Left hindlimb (tissue), 1 donor: ENCODE data around the gene BCL7A.
"Not testable (repeated sequence)": the region's sequence is repeated elsewhere in the genome, so short reads cannot be mapped to it uniquely, and the experiment has no call there.

Source experiments
- DNase-seq: peaks from one replicate; pipeline ENCODE4 v3.0.0-alpha.2; 2018

BCL7A gene

GRCh38 chr12:122097927-122098756 lies 76.5 kb downstream of the BCL7A start:
- DNase-seq, result no peak

GRCh38 chr12:122099280-122099749 lies 77.6 kb downstream of the BCL7A start:
- no peak for DNase-seq

- no peak for DNase-seq
Observed at GRCh38 chr12:122099856-122100255, 78.2 kb downstream of the BCL7A start.

- no peak for DNase-seq
Observed at GRCh38 chr12:122100568-122100967, 78.9 kb downstream of the BCL7A start.

GRCh38 chr12:122102331-122102730 lies 80.6 kb downstream of the BCL7A start:
- DNase-seq, result no peak

GRCh38 chr12:122104844-122105243 lies 83.2 kb downstream of the BCL7A start:
- no peak for DNase-seq

- DNase-seq, result not testable (repeated sequence)
Observed at GRCh38 chr12:122105496-122105895, 83.8 kb downstream of the BCL7A start.

- no peak for DNase-seq
Observed at GRCh38 chr12:122106843-122107242, 85.2 kb downstream of the BCL7A start.

GRCh38 chr12:122107261-122107660 lies 85.6 kb downstream of the BCL7A start:
- DNase-seq, result no peak

- DNase-seq, result no peak
Observed at GRCh38 chr12:122111089-122111641, 89.5 kb downstream of the BCL7A start.
